Activated T-cell treated with anti-CD3 and anti-CD28 coated beads for 4 hours (primary cell): ENCODE results near the gene TMEM30A.

Experiments
- DNase-seq: peaks from one replicate; pipeline ENCODE4 v3.0.0-alpha.2; 2020

TMEM30A gene

GRCh38 chr6:75284632-75285282 lies at the start of gene TMEM30A:
Gene TMEM30A (minus strand): TSS chr6:75284792. CDS start chr6:75284638, 154 bp downstream.
- peak; percentile 91 for DNase-seq

GRCh38 chr6:75333676-75334200 lies 49.1 kb upstream of the TMEM30A start:
- no peak for DNase-seq

GRCh38 chr6:75331151-75331550 lies 46.6 kb upstream of the TMEM30A start:
- no peak for DNase-seq

- no peak for DNase-seq
Measured at GRCh38 chr6:75329703-75330102, 45.1 kb upstream of the TMEM30A start.

GRCh38 chr6:75327807-75328206 lies 43.2 kb upstream of the TMEM30A start:
- no peak for DNase-seq

- no peak for DNase-seq
Measured at GRCh38 chr6:75326557-75327258, 42.1 kb upstream of the TMEM30A start.

GRCh38 chr6:75318900-75319299 lies 34.3 kb upstream of the TMEM30A start:
- DNase-seq = no peak

- DNase-seq = no peak
Measured at GRCh38 chr6:75317503-75318206, 33.1 kb upstream of the TMEM30A start.

GRCh38 chr6:75315978-75316377 lies 31.4 kb upstream of the TMEM30A start:
- DNase-seq = no peak

GRCh38 chr6:75308250-75308988 lies 23.8 kb upstream of the TMEM30A start:
- no peak for DNase-seq

GRCh38 chr6:75307364-75308004 lies 22.9 kb upstream of the TMEM30A start:
- DNase-seq = no peak

GRCh38 chr6:75306064-75306463 lies 21.5 kb upstream of the TMEM30A start:
- no peak for DNase-seq

GRCh38 chr6:75305573-75305972 lies 21.0 kb upstream of the TMEM30A start:
- DNase-seq = no peak

GRCh38 chr6:75302280-75302679 lies 17.7 kb upstream of the TMEM30A start:
- DNase-seq = no peak

- DNase-seq = no peak
Measured at GRCh38 chr6:75301537-75301936, 16.9 kb upstream of the TMEM30A start.

GRCh38 chr6:75301088-75301487 lies 16.5 kb upstream of the TMEM30A start:
- DNase-seq = no peak

- no peak for DNase-seq
Measured at GRCh38 chr6:75300531-75300855, 15.9 kb upstream of the TMEM30A start.

GRCh38 chr6:75299801-75300530 lies 15.4 kb upstream of the TMEM30A start:
- no peak for DNase-seq

- DNase-seq = no peak
Measured at GRCh38 chr6:75296811-75297779, 12.5 kb upstream of the TMEM30A start.

GRCh38 chr6:75292555-75292954 lies 8.0 kb upstream of the TMEM30A start:
- DNase-seq = no peak

- DNase-seq = no peak
Measured at GRCh38 chr6:75291744-75292143, 7.2 kb upstream of the TMEM30A start.
